Central memory CD8-positive, alpha-beta T cell (primary cell): ENCODE measurements around the gene TIMM29.
A peak's percentile ranks its signal among the peaks of the same experiment; 100 is the strongest.

ENCODE experiments used
- ATAC-seq: fragments of 150-1000 bp; cut with Tn5 transposase; replicated peaks from 2 replicates; pipeline ENCODE4 v1.10.0; 2022; ENCODE audit warnings: mild to moderate bottlenecking, moderate FRiP score, moderate number of reproducible peaks; ENCODE audit not compliant: poor library complexity, severe bottlenecking; ENCODE audit errors: extremely low read depth
- DNase-seq, 2 donors: peaks; one replicate each; pipeline ENCODE4 v3.0.0; 2021; ENCODE audit warnings: low spot score in 2 of 2
- H3K27ac Mint-ChIP-seq: one replicate; pipeline ENCODE4 v1.8.0; 2022; ENCODE audit warnings: low read depth, mild to moderate bottlenecking, moderate library complexity, mixed read lengths
- H3K27me3 Mint-ChIP-seq: one replicate; pipeline ENCODE4 v1.8.0; 2022; ENCODE audit warnings: mixed read lengths
- H3K36me3 Mint-ChIP-seq: one replicate; pipeline ENCODE4 v1.8.0; 2022; ENCODE audit warnings: mild to moderate bottlenecking, moderate library complexity, mixed read lengths; ENCODE audit not compliant: insufficient read depth
- H3K4me1 Mint-ChIP-seq: one replicate; pipeline ENCODE4 v1.8.0; 2022; ENCODE audit warnings: mixed read lengths
- H3K4me3 Mint-ChIP-seq: one replicate; pipeline ENCODE4 v1.8.0; 2022; ENCODE audit warnings: mild to moderate bottlenecking, moderate library complexity, mixed read lengths
- H3K9me3 Mint-ChIP-seq: one replicate; pipeline ENCODE4 v1.8.0; 2022; ENCODE audit warnings: mixed read lengths

Gene TIMM29

GRCh38 chr19:10964903-10965302 is 36.3 kb downstream of the TIMM29 start:
- DNase-seq = no peak
- Mint-ChIP-seq H3K27ac (no peak overlapping the region), H3K36me3 (peaks cover 31% of the 10 kb centered on the region), H3K4me1 (peaks cover 51% of the 10 kb centered on the region), H3K9me3 (no peaks in the 10 kb centered on the region), H3K27me3 (no peaks in the 10 kb centered on the region), H3K4me3 (no peak overlapping the region)
- ATAC-seq = no peak

GRCh38 chr19:10965398-10965797 is 36.8 kb downstream of the TIMM29 start:
- no peak overlapping the region for H3K4me3 Mint-ChIP-seq
- ATAC-seq (no peak), DNase-seq (no peak)
- H3K36me3 Mint-ChIP-seq = peaks cover 26% of the 10 kb centered on the region
- H3K9me3 Mint-ChIP-seq = no peaks in the 10 kb centered on the region
- peaks cover 48% of the 10 kb centered on the region for H3K4me1 Mint-ChIP-seq
- no peaks in the 10 kb centered on the region for H3K27me3 Mint-ChIP-seq
- peak overlapping the region; percentile 51 for H3K27ac Mint-ChIP-seq

GRCh38 chr19:10966809-10967208 is 38.2 kb downstream of the TIMM29 start:
- DNase-seq (no peak), ATAC-seq (no peak)
- H3K4me1 Mint-ChIP-seq = peaks cover 50% of the 10 kb centered on the region
- H3K27me3 Mint-ChIP-seq = no peaks in the 10 kb centered on the region
- peaks cover 21% of the 10 kb centered on the region for H3K36me3 Mint-ChIP-seq
- H3K9me3 Mint-ChIP-seq = no peaks in the 10 kb centered on the region
- H3K4me3 Mint-ChIP-seq = no peak overlapping the region
- H3K27ac Mint-ChIP-seq = no peak overlapping the region

GRCh38 chr19:10968527-10969135 is 40.0 kb downstream of the TIMM29 start:
- no peak for DNase-seq
- no peaks in the 10 kb centered on the region for H3K9me3 Mint-ChIP-seq
- no peaks in the 10 kb centered on the region for H3K27me3 Mint-ChIP-seq
- H3K4me1 Mint-ChIP-seq = peaks cover 31% of the 10 kb centered on the region
- no peak for ATAC-seq
- H3K36me3 Mint-ChIP-seq = peaks cover 12% of the 10 kb centered on the region
- H3K27ac Mint-ChIP-seq = no peak overlapping the region
- no peak overlapping the region for H3K4me3 Mint-ChIP-seq

GRCh38 chr19:10971107-10971726 is 42.6 kb downstream of the TIMM29 start:
- Mint-ChIP-seq H3K9me3 (no peaks in the 10 kb centered on the region), H3K4me1 (peaks cover 34% of the 10 kb centered on the region), H3K4me3 (no peak overlapping the region), H3K27me3 (no peaks in the 10 kb centered on the region), H3K27ac (no peak overlapping the region), H3K36me3 (peaks cover 8% of the 10 kb centered on the region)
- no peak for DNase-seq
- no peak for ATAC-seq

- Mint-ChIP-seq H3K9me3 (no peaks in the 10 kb centered on the region), H3K36me3 (no peaks in the 10 kb centered on the region), H3K4me3 (no peak overlapping the region), H3K27me3 (no peaks in the 10 kb centered on the region), H3K27ac (peak overlapping the region; percentile 73), H3K4me1 (peaks cover 35% of the 10 kb centered on the region)
- ATAC-seq (no peak), DNase-seq (no peak)
Measured at GRCh38 chr19:10975374-10976130, 46.9 kb downstream of the TIMM29 start.

GRCh38 chr19:10976131-10976892 is 47.7 kb downstream of the TIMM29 start:
- Mint-ChIP-seq H3K4me1 (peaks cover 30% of the 10 kb centered on the region), H3K36me3 (no peaks in the 10 kb centered on the region), H3K4me3 (no peak overlapping the region), H3K27ac (peak overlapping the region; percentile 73), H3K9me3 (no peaks in the 10 kb centered on the region), H3K27me3 (no peaks in the 10 kb centered on the region)
- DNase-seq (no peak), ATAC-seq (no peak)

- no peak overlapping the region for H3K4me3 Mint-ChIP-seq
Measured at GRCh38 chr19:10977742-10978092, 49.1 kb downstream of the TIMM29 start.

More at GRCh38 chr19:10977742-10978092, 49.1 kb downstream of the TIMM29 start:
- Mint-ChIP-seq H3K4me1 (peaks cover 30% of the 10 kb centered on the region), H3K27ac (peak overlapping the region; percentile 13), H3K36me3 (no peaks in the 10 kb centered on the region), H3K27me3 (no peaks in the 10 kb centered on the region), H3K9me3 (no peaks in the 10 kb centered on the region)
- no peak for ATAC-seq
- DNase-seq = no peak
